Activated T-cell treated with anti-CD3 and anti-CD28 coated beads, Interleukin-2, amount 50 U/mL, for 48 hours (primary cell): Measurements from ENCODE around the gene PRICKLE2.
"Not testable (repeated sequence)": the region's sequence is repeated elsewhere in the genome, so short reads cannot be mapped to it uniquely, and the experiment has no call there.

Experiments
- DNase-seq, 2 experiments: peaks; one replicate each; pipeline ENCODE4 v3.0.0-alpha.2; 2020

The PRICKLE2 gene

GRCh38 chr3:64093211-64093610, 132.1 kb downstream of the PRICKLE2 start:
- DNase-seq = no peak

DNA sequence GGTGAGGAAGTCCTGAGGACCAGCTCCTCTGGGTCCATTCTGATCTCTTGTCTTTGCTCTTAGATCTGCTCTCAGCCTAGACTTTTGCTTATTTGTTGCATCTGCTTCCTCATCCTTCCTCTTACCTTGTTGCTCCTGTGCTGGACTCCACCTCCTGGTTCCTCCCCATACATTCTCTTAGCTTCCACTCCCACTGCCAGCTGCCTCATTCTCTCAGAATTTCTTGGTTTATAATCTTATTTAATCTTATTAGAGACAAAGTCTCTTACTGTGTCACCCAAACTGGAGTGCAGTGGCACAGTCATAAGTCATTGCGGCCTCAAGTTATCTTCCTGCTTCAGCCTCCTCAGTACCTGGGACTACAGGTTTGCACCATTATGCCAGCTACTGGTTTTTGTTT, 133.8 kb downstream of the PRICKLE2 start:
- DNase-seq = no peak

DNA sequence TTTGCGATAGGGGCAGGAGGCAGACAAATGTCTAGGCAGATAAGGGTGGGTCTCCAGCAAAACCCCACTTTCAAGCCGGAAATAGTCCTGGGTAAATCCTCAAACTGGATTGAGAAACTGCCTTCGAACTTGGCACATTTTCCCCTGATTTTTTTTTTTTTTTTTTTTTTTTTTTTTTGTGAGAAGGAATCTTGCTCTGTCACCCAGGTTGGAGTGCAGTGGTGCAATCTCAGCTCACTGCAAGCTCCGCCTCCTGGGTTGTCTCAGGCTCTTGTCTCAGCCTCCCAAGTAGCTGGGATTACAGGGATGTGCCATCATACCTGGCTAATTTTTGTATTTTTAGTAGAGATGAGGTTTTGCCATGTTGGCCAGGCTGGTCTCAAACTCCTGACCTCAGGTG, 135.9 kb downstream of the PRICKLE2 start:
- not testable (repeated sequence) for DNase-seq

DNA sequence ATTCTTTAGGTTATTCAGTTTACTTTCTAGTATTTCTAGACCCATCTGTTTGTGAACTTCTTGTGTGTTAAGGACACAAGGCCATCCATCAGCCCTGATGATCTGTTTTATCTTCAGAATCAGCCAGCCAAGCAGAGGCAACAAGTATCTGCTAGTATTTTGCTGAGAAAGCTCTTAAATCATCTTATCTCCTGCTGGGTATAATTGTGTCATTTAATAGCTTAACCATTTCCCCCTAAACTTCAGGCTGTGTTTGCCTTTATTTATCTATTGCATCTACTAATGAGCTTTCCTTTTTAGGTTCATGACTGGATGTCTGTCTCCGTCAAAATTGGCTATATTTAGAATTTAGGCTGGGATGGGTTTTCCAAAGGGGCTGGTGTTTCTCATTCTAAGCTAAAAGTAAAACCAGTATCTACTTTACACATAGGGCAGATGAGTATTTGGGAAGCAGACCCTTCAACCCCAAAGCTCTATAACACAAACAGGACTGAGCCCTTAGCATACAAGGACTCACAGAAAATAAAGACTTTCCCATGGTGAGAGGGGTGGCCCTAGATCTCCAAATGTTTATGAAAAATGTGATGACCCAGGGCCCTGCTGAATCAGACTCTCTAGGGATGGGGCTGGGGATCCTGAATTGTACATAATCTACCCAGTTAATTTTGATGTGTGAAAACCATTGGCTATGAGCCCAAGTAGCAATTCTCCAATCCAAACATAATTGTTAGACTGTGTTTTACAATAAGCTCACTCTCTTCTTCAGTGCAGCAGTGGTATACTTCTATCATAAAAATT, 136.7 kb downstream of the PRICKLE2 start:
- DNase-seq = no peak

DNA sequence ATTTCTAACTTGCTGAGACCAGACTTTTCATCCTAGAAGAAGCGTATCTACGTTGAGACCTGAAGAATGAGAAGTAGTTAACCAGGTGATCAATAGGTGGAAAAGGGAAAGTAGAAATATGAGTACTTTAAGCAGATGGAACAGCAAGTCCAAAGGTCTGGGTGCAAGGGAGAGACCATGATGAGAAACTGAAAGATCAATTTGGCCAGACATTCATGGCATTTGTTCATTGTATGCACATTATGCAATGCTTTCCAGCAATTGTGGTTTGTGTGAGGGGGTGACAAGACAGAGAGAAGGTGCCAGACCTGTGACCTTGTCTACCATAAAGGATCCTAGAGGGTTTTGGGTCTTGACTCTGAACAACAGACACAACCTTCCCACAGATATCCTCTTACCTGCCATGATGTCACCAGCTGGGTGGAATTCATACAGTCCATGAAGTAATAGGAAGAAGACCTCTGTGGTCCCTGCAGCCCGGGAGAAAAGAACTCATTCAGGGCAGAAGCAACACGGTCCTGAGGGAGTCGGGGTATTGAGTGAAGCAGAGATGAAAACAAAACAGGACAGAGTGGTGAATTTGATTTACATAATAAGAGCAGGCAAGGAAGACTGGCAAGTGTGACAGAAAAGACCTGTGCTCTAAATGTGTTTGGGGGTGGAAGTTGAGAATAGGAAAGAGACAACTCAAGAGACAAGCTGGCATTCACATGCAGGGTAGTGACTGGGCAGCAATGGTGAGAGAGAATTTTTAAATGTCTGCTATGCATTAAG, 138.6 kb downstream of the PRICKLE2 start:
- no peak for DNase-seq

DNA sequence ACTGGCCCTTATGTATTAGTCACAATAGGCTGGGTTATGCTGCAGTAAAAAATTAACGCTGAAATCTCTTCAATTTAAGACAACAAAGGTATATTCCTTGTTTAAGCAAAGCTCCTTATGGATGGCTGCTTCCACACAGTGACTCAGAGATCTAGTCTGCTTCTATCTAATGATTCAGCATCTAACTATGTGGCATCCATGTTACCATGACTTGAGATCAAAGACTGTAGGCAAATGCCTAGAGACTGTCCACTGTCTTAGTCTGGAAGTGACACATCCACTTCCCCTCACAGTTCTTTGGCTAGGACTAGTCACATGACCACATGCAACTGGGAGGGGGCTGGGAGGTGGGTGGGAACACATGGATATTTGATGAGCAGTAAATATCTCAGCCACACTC, 140.6 kb downstream of the PRICKLE2 start:
- no peak for DNase-seq

- DNase-seq = no peak
Observed at GRCh38 chr3:64083575-64083974, 141.7 kb downstream of the PRICKLE2 start.

GRCh38 chr3:64082961-64083541, 142.2 kb downstream of the PRICKLE2 start:
- no peak for DNase-seq

DNA sequence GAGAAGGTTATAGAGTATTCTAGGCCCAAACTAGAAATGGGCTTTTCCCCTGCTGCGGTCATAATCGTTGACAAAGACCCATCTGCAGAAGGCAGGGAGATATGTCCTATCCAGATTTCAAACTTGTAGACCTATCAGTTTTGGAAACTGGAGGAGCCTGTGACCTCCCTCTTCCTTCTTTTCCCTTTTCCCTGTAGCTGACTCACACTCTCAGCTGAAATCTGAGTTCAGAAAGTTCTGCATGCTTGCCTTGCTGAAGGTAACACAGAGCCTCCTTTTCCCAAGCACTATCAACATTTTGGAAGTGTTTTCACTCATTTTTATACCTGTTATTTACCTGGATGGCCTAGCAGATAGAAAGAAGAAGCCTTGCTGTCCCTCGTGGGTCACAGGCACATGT, 142.9 kb downstream of the PRICKLE2 start:
- DNase-seq = no peak

DNA sequence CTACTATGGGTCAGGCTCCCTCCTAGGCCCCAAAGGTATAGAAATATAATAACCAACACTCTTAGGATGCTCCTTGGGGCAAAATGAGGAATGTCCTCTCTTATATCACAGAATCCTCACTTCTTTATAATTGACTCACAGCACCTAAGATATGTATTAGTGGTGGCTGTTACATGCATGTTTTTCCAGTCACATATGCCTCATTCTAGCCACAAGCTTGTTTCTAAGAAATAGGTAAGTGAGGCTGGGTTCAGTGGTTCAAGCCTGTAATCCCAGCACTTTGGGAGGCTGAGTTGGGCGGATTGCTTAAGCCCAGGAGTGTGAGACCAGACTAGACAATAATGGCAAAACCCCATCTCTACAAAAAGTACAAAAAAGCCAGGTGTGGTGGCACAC, 144.0 kb downstream of the PRICKLE2 start:
- peak in 1 of 2 experiments; percentile 22 for DNase-seq

DNA sequence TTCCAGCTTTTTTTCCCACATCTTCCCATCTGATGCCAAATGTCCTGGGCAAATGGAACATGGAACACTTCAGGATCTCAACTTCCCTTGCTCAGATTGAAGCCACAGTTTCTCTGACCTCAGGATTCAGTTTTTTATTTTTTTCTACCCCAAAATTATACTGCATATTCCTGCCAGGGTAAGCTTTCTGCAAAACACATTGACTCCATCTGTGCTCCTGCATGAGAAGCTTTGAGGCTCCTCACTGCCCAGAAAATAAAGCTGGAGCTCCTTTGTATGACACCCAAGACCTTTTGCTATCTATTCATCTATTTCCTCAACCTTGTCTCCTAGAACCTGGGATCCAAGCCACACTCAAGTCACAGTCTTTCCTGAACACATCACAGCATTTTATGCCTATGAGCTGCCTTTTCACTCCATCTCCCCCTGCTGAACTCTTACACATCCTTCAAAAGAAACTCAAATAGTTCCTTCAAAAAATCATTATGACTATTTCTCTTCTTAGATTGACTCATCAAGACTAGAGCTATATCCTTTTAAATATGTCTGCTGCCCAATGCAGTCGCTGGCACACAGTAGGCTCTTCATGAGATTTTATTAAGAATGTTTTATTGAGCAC, 144.5 kb downstream of the PRICKLE2 start:
- no peak for DNase-seq

GRCh38 chr3:64079369-64080150, 145.7 kb downstream of the PRICKLE2 start:
- no peak for DNase-seq

- no peak for DNase-seq
Observed at GRCh38 chr3:64078966-64079365, 146.3 kb downstream of the PRICKLE2 start.

DNA sequence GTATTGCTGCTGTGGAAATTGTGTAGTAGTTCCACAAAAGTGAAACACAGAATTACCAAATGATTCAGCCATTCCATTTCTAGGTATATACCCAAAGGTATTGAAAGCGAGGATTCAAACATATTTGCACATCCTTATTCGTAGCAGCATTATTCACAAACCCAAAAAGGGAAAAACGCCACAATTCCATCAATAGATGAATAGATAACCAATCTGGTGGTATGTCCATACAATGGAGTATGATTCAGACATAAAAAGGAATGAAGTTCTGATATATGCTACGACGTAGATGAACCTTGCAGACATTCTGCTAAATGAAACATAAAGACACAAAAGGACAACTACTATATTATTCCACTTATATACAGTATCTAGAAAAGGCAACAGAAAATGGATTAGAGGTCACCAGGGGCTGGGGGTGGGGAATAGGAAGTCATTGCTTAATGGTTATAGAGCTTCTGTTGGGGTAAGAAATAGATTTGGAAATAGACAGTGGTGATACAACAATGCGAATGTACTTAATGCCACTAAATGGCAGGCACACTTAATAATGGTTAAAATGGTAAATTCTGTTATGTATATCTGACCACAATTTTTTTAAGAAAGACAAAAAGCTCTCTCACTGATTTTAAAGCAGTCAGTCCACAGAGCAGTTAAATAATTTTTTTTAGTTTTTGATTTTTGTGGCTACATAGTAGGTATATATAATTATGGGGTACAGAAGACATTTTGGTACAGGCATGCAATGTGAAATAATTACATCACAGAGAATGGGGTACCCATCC, 150.2 kb downstream of the PRICKLE2 start:
- no peak for DNase-seq

- no peak for DNase-seq
Observed at GRCh38 chr3:64074060-64074459, 151.2 kb downstream of the PRICKLE2 start.

DNA sequence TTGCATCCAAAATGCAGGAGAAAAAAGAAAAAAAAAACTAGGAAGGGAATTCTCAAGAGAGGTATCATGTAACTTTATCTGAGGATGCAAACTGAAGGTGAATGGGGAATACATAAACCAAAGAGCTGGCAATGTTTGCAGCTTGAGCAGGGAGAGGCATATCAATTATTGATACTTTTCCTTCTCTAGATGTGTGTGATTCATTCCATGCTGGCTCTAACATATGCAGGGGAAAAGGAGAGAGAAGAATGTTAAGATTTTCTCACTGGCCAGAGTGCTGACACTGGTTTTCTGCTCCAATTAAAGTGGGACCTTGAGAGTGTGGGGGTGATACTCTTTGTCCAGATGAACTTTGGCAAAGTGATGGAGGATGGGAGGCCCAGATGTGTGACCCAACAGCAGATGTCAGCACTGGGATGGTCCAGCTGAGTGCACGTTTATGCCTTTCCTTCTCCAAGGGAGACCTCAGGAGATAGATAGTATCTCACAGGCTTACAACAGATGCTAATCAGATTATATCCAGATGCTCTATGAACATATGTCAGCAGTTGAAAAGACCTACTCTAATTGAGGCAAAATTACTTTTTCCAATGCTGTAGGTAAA, 152.0 kb downstream of the PRICKLE2 start:
- no peak for DNase-seq

- no peak for DNase-seq
Observed at GRCh38 chr3:64072126-64072525, 153.1 kb downstream of the PRICKLE2 start.

GRCh38 chr3:64070704-64071103, 154.6 kb downstream of the PRICKLE2 start:
- DNase-seq = no peak

DNA sequence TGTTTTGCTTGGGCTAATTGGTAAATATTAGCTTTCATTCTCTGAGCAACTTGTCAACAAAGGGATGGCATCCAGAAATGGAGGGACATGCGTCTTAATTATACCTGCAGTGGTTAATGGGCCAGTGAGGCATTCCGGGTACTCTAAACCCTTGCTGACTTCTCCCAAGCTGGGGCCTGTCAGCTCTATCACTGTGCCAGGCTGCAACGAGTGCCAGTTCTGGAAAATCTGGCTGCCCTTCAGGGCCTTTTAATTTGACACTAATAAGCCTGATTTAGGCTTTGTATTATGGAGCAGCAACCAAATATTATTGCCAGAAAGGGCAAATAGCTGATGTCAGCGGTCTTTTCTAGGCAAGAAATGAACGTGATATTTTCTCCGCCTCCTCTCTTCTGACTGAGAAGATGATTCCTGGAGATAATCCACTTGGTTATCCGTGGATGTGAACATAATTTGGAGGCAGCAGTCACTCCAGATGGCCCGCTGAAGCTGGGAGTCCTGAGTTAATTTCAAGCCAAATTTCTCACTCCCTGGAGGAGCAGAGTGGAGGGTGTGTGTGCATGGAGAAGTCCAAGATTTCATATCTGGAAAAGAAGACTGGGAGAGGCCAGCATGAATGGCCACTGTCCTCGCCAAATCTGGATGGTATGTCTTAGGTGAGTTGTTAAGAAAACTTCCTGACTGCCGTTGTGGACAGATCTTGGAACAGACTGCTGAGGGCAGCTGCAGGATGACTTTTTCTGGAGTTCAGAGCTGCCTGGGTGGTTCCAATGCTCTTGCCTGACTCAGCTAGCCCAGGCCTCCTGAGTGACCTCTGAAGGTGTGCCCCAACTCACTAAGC, 157.5 kb downstream of the PRICKLE2 start:
- DNase-seq = no peak

DNA sequence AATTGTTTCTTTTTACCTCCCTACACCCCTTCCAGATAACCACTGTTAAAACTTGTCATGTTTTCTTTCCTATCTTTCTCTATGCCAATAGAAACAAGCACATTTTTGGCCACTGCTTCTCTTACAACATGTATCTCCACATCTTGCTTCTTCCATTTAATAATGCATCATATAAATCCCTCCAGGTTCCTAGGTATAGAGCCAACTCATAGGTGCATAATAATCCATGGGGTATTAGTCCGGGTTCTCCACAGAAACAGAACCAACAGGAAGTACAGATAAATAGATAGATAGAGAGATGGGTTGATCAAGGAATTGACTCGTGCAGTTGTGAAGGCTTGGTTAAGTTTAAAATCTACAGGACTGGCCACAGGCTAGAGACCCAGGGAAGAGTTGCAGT, 160.5 kb downstream of the PRICKLE2 start:
- no peak for DNase-seq
